SK-N-SH treated with all-trans-retinoic acid at 6 μM for 48 hours (cell line): Measurements from ENCODE around the gene SLC25A25.

Experiments
- ARNTL ChIP-seq: fragments of 450-650 bp; formaldehyde crosslinking; IDR thresholded peaks from 2 replicates; pipeline ENCODE4 v1.5.0; 2020; ENCODE audit warnings: low read depth, mild to moderate bottlenecking, moderate library complexity, borderline replicate concordance
- BACH2 ChIP-seq: fragments of 250-450 bp; sonication (Bioruptor Pico); IDR thresholded peaks from 2 replicates; pipeline ENCODE4 v1.9.0; 2021; ENCODE audit warnings: mild to moderate bottlenecking, borderline replicate concordance
- CSDC2 ChIP-seq: fragments of 250-450 bp; sonication (Bioruptor Pico); IDR thresholded peaks from 2 replicates; pipeline ENCODE4 v1.5.0; 2020; ENCODE audit warnings: mild to moderate bottlenecking, moderate library complexity
- ESRRG ChIP-seq: fragments of 250-450 bp; sonication (Bioruptor Pico); IDR thresholded peaks from 2 replicates; pipeline ENCODE4 v1.6.1; 2021; ENCODE audit warnings: mild to moderate bottlenecking
- GLIS3 ChIP-seq: fragments of 250-450 bp; sonication (Bioruptor Pico); IDR thresholded peaks from 2 replicates; pipeline ENCODE4 v1.5.0; 2020; ENCODE audit warnings: mild to moderate bottlenecking, moderate library complexity
- ISL1 ChIP-seq: fragments of 250-450 bp; sonication (Bioruptor Pico); IDR thresholded peaks from 2 replicates; pipeline ENCODE4 v2.1.2; 2022; ENCODE audit warnings: mild to moderate bottlenecking, moderate library complexity
- RARB ChIP-seq: fragments of 250-450 bp; sonication (Bioruptor Pico); IDR thresholded peaks from 2 replicates; pipeline ENCODE4 v1.8.0; 2021; ENCODE audit warnings: mild to moderate bottlenecking, moderate library complexity
- SNAI2 ChIP-seq: fragments of 250-450 bp; sonication (Bioruptor Pico); IDR thresholded peaks from 2 replicates; pipeline ENCODE4 v1.5.0; 2020; ENCODE audit warnings: mild to moderate bottlenecking, moderate library complexity
- ZFP30 ChIP-seq: fragments of 450-650 bp; formaldehyde crosslinking; IDR thresholded peaks from 2 replicates; pipeline ENCODE4 v1.5.0; 2022; ENCODE audit warnings: mild to moderate bottlenecking, moderate library complexity
- ZNF565 ChIP-seq: fragments of 450-650 bp; formaldehyde crosslinking; conservative IDR thresholded peaks from 2 replicates; pipeline ENCODE4 v1.5.0; 2020; ENCODE audit warnings: low read depth, mild to moderate bottlenecking, moderate library complexity
- TF ChIP-seq, protein P1 (sequence below): fragments of 250-450 bp; sonication (Bioruptor Pico); IDR thresholded peaks from 2 replicates; pipeline ENCODE4 v1.5.1; 2020; ENCODE audit warnings: low read depth, mild to moderate bottlenecking, moderate library complexity

DNA sequence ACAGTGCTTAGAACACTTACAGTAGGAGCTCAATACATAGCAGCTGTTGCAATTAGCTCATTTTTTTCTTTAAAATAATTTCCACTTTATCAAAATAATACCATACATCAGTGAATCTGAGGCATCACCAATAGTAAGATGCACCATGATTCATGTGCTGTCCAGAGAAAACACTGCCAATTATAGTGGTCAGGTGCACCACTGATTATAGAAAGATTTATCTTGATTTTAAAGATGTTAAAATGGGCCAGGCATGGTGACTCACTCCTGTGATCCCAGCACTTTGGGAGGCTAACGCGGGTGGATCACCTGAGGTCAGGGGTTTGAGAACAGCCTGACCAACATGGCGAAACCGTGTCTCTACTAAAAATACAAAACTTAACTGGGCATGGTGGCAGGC lies 40.3 kb upstream of the SLC25A25 start:
- TF ChIP-seq GLIS3 (CRISPR knock-in tag), result no peak
- TF ChIP-seq, protein P1, sequence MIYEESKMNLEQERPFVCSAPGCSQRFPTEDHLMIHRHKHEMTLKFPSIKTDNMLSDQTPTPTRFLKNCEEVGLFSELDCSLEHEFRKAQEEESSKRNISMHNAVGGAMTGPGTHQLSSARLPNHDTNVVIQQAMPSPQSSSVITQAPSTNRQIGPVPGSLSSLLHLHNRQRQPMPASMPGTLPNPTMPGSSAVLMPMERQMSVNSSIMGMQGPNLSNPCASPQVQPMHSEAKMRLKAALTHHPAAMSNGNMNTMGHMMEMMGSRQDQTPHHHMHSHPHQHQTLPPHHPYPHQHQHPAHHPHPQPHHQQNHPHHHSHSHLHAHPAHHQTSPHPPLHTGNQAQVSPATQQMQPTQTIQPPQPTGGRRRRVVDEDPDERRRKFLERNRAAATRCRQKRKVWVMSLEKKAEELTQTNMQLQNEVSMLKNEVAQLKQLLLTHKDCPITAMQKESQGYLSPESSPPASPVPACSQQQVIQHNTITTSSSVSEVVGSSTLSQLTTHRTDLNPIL, result no peak
- no peak for TF ChIP-seq CSDC2 (CRISPR knock-in tag)
- TF ChIP-seq ESRRG (CRISPR knock-in tag), result no peak
- TF ChIP-seq RARB (CRISPR knock-in tag), result no peak
- no peak for TF ChIP-seq ZNF565
- no peak for TF ChIP-seq SNAI2 (CRISPR knock-in tag)
- no peak for TF ChIP-seq ARNTL (CRISPR knock-in tag)
- no peak for TF ChIP-seq ZFP30 (CRISPR knock-in tag)
- no peak for TF ChIP-seq BACH2 (CRISPR knock-in tag)
- TF ChIP-seq ISL1 (CRISPR knock-in tag), result 0 out of 2 replicates have a peak, but pooled peaks have one; percentile 9
